ENCODE measurements around the gene POLR3F.

GRCh38 chr20:18507218-18508191, 40.3 kb downstream of the POLR3F start, which contains the start of gene SEC23B:
- TF ChIP-seq CTCF (IDR thresholded peaks at IDR 0.05) (no peak), POLR2A (IDR thresholded peaks at IDR 0.05) (peak in 1 of 2 donors; percentile 83)

Data from vagina (tissue), 2 donors.